Effector CD4-positive, alpha-beta T cell (primary cell): ENCODE data around the gene PTPRU.
"Not testable (repeated sequence)": the region's sequence is repeated elsewhere in the genome, so short reads cannot be mapped to it uniquely, and the experiment has no call there.

Experiments
- DNase-seq: peaks from one replicate; pipeline ENCODE4 v3.0.0-alpha.2; 2020

Gene PTPRU

DNA sequence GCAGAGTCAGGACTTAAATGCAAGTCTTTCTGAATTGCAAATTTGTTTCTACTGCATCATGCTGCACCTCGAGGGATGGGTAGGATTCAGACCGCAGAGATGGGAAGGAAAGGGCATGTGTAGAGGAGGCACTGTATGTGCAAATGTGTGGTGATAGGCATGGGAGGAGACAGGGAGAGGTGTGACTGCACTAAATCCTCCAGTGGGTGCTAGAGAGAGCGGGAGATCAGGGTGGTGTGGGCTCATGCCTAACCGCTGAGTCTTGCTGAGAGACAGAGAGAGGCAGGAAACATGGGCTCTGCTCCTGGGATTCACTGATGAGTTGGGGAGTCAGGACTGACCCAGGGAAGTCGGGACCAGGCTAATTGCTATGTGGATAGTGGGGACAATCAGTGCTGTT, 61.1 kb downstream of the PTPRU start:
- no peak for DNase-seq

DNA sequence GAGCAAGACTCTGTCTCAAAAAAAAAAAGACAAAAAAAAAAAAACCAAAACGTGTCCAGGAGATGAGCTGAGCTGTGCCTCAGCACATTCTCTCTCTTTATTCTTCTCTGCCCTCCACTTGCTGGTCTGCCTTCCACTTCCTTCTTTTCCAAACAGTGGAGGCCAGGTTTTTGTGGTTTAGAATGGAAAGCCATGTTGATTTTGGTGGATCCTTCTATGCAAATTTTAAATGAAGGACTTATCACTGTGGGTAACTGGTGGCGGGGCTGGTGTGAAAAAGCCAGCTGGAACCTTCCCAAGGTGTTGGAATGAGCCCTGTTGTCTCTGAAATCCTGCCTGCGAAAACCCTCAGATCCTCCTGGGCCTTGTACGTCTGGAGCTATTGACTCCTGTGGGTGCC, 61.9 kb downstream of the PTPRU start:
- no peak for DNase-seq

DNA sequence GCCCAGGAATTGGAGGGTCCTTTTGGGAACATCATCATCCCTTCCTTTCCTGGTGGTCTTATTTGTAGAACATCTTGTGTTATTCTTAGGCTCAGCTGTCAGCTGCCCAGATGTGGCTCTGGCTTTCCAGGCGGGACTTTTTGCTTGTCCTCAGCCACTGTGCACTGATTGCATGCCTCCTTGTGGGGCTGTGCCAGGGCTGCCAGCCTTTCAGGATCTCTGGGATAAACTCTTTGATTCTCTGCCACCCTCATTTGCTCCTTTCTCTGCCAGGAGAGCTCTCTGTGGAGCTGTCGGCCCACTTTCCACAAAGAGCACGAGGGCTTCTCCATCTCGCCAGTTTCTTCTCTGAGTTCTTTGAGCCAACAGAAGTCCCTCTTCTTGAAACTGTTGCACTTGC, 63.1 kb downstream of the PTPRU start:
- DNase-seq = no peak

DNA sequence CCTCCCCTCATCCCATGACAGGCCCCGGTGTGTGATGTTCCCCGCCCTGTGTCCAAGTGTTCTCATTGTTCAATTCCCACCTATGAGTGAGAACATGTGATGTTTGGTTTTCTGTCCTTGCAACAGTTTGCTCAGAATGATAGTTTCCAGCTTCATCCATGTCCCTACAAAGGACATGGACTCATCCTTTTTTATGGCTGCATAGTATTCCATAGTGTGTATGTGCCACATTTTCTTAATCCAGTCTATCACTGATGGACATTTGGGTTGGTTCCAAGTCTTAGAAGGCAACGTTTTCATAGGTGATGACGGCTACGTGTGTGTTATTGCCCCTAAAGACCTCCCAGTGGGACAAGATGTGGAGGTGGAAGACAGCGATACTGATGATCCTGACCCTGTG, 65.4 kb downstream of the PTPRU start:
- not testable (repeated sequence) for DNase-seq

DNA sequence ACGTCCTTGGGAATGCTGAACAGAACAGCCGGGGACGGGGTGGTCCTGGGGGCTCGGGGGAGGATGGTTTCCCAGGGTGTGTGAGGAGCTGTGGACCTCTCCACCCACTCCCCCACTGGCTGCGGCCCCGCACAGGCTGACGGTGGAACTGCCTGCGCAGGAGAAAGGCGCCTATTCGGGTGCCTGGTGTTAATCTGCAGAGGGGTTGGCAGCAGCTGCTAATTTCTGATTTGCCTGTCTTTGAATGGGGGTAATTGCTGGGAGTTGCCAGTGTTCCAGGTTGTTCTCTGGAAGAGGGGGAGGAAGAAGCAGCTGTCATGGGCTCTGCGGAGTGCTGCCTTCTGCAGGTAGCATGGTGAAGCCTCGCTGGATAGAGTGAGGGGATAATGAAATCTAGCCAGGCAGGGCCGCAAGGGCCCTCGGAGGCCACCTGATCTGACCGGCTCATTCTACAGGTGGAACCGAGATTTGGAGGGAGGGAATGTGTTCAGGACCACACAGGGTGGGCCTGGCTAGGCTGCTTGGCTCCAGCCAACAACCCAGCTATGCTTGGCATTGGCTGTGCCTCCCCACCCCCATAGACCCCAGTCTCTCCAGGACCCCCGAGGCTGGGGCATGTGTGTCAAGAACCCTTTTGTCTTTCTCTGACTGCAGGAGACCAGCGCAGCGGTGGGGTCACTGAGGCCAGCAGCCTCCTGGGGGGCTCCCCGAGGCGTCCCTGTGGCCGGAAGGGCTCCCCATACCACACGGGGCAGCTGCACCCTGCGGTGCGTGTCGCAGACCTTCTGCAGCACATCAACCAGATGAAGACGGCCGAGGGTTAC, 67.1 kb downstream of the PTPRU start:
- no peak for DNase-seq

DNA sequence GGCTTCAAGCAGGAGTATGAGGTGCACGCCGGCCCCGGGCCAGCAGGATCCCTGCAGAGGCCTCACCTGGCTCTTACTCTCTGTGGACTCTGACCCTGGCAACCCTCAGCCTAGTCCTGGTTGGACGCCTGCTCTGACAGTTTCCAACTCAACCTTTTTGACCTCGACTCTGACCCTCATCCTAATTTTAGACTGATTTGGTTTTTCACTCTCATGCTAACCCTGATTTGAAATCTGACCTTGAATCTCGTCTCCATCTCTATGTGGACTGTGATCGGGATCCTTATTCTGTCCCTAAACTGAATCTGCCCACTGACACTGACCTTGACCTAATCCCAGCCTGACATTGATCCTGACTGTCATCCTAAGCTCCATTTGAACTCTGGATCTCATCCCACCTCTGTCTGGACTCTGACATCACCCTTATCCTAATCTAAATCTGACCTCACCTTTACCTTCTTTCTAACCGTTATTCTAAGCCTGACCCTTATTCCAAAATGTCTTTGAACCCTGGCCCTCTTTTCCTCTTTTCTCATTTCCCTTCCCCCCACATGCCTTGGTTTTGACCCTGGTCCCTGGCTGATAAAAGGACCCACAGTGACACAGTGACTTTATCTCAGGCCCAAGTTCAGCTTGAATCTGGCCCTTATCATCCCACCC, 67.8 kb downstream of the PTPRU start:
- DNase-seq = no peak

DNA sequence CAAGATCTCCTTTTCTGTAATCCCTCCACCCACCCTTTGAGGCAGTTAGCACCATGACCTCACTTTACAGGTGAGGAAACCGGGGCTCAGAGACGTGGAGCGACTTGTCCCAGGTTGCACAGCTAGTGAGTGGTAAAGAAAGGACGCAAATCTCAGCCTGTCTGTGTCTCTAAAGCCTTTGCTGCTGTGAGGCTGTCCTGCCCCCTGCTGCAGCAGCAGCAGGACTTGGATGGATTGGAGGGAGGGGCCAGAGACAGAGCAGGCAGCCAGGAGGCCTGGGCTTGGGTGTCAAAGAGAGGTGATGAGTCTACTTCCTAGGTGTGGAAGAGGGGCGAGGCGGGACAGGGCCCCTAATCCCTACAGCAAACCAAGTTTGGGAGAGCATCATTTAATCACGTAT, 69.6 kb downstream of the PTPRU start:
- no peak for DNase-seq

DNA sequence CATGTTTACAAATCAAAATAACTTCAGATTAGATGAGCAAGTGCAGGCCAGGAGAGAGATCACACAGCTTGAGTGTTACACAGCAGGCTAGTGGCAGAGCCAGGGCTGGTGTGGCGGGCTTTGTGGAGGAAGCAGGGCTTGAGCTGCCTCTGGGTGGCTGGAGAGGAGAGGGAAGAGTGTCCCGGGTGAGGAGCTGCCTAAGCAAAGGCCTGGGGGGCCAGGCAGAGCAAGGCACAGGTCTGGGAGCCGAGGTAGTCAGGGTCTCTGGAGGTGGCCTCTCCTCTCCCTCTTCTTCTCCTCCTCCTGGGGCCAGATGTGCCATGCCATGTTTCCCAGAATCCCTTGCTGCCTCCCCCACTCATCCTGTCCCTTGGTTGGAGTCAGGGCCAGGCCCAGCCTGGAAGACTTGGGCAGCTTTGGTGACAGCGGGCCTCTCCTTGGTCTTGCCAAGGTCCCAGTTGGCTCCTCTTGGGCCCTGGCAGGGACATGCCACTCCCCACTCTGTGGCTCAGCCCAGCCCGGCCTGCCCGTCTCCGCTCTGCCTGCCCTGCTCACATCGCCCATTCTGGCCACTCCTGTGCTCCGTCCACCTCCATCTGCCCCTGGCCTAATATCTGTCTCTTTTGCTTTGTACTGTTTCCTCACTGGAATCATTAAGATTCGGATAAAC, 70.3 kb downstream of the PTPRU start:
- no peak for DNase-seq

DNA sequence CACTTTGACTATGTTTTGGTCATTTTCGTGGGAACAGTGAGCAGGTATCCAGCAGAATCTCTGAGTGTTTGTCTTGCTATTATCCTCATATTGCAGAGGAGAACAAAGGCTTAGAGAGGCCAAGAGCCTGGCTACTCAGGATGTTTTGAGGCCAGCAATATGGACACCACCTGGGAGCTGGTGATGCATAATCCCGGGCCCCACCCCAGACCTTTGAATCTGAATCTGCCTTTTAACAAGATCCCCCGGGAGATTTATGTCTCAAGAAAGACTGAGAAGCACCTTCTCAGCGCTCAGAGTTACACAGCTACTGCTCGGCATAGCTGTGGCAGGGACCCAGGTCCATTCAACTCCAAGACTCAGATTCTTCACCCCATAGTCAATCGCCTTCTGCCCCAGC, 72.8 kb downstream of the PTPRU start:
- no peak for DNase-seq

DNA sequence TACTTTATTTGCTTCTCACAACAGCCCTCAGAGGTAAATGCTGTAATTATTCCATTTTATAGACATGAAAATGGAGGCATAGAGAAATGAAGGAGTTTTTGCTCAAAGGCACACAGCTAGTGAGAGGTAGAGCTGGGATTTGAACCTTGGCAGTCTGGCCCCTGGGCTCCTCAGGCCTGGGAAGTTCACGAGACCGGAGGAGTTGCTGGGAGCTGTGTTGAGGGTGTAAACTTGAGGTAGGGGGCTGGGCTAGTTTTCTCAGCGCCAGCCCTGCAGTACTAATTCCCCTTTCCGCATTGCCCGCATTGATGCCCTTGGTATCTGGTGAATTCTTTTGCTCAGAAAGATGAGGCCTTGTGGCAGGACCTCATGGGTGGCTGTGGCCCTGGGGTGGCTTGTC, 73.3 kb downstream of the PTPRU start:
- DNase-seq = no peak

DNA sequence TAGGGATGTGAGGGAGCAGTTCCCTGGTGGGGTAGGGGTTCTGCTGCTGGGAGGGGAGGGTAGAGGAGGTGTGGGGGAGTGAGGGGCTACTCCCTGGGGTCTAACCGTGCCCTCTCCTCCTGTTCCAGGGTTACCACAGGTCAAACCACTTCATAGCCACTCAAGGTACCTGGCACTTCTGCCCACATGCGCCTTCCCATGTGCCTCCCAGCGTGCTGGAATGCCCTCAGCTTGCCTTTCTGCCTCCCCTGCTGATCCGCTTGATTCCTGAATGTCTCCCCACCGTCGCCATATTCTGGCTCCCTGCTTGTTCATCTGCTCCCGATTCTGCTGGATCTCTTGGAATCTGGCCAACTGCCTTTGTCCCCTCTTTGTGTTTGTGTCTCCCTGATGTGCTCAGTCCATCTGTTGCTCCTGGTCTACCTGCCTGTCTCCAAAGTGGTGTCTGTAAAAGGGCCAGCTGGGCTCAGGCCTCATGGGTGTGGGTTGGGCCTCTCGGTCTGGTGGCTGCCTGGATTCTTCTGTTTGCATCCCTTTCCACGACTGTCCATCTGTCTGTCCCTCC, 74.4 kb downstream of the PTPRU start:
- no peak for DNase-seq

DNA sequence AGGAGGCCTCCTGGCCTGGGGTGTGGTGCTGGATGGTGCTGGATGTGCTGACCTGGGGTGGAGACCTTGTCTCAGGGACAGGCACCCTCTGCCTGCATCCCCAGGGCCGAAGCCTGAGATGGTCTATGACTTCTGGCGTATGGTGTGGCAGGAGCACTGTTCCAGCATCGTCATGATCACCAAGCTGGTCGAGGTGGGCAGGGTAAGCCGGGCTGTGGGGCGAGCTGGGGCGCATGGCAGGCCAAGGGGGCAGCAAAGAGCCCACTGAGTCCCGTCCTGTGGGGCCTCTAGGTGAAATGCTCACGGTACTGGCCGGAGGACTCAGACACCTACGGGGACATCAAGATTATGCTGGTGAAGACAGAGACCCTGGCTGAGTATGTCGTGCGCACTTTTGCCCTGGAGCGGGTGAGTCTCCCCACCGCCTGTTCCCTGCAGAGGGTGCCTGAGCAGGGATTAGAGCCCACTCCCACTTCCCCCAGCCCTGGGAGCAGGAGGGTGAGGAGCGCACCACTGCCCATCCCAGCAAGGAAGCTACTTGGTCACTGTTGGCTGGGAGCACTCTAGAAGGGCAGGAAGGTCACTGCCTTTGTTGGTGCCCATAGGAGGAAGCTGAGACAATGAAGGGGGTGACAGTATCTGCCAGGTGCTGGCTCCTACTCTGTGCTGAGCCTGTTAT, 75.2 kb downstream of the PTPRU start:
- no peak for DNase-seq

DNA sequence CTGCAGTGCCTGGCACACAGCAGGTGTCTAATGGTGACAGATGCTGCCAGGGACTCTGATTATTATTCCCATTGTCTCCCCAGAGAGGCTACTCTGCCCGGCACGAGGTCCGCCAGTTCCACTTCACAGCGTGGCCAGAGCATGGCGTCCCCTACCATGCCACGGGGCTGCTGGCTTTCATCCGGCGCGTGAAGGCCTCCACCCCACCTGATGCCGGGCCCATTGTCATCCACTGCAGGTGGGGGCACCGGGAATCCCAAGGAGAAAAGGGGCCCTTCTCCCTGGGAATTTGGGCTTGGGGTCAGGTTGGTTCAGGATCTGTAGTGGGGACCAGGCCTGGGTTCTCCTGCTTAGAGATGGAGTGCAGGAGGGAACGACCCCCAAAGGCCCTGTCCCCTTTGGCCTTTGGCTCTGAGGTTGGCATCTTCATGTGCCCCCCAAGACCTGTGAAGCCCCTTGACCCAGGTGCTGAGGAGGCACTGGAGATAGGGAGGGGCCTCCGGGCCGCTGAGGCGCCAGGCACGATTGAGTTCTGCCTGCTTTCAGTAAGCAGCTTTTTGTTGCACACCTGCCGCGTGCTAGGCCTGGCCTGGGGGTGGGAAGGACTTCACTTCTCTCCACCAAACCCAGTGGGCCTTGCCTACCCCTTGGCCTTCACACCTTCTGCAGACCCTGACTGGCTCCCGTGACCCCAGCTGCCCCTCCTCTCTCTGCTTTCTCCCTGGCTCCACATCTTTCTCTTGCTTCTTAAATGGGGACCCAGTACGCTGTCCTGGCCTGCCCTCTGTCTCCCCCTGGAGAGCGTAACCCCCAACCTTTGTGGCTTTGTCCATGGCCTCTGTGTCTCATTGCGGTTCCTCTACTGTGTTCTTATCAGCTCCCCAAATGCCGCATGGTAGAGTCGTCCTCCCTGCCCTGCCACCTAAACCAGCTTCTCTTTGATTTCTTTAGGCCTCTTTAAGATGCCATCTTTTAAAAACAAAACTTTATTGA, 76.4 kb downstream of the PTPRU start:
- no peak for DNase-seq

DNA sequence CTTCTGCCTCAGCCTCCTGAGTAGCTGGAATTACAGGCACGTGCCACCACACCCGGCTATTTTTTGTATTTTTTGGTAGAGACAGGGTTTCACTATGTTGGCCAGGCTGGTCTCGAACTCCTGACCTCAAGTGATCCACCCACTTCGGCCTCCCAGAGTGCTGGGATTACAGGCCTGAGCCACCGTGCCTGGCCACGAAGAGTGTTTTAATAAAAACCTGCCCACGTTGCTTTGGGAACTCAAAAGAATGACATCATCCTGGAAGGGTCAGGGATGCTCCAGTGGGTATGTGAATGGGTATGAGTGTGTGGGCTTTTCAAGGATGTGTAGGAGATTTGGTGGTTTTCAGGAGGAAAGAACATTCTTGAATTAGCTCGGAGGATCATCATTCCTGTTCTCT, 78.4 kb downstream of the PTPRU start:
- DNase-seq = not testable (repeated sequence)

DNA sequence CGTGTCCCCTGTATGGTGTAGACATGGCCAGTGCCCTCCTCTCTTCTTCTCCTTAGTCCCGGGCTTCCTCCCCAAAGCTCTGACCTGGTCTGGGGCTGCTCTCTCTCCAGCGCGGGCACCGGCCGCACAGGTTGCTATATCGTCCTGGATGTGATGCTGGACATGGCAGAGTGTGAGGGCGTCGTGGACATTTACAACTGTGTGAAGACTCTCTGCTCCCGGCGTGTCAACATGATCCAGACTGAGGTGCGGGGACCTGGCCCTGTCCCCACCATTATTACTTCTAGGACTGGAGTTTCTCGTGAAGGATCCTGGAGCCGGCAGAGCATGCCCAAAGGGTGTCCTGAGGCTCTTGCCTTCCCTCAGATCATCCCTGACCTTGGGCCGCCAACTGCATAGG, 78.9 kb downstream of the PTPRU start:
- no peak for DNase-seq

DNA sequence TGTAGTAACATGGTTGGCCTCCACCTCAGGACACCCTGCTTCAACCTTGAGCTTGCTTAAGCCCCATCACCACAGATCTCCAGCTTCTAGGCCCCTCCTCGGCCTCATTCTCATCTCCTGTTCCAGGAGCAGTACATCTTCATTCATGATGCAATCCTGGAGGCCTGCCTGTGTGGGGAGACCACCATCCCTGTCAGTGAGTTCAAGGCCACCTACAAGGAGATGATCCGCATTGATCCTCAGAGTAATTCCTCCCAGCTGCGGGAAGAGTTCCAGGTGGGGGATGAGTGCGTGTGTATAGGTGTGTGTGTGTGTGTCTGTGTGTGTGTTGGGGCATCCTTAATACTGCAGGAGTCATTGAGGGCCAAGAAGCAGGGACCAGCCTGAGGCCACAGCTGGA, 79.6 kb downstream of the PTPRU start:
- DNase-seq = no peak

DNA sequence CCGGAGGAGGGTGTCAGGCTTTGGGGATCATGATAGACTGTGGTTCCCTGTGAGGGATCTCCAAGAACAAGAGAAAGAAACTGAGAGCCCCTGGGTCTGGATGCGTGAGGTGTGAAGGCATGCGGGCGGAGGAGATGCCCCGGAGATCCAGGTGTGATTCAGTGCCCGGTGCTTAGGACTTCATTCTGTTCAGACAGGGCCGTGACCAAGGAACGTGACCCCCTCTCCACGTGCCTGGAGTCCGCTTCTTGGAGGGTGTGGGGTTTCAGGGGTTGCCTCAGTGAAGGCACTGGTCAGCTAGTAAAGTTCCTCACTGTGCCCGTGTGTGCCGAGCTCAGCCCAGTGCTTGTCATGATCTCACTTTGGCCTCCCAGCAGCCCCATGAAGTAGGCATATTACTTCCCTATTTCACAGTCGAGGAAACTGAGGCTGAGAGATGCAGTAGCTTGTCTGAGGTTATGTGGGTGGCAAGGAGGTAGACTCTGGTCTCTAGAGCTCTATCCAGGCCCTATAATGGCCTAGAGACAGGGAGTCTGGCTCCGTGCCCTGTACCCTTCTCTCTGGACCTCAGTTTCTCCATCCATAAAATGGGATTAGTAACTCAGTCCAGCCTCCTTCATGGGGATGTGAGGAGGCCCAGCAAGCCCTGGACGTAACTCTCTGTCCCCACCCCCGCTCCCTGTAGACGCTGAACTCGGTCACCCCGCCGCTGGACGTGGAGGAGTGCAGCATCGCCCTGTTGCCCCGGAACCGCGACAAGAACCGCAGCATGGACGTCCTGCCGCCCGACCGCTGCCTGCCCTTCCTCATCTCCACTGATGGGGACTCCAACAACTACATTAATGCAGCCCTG, 81.0 kb downstream of the PTPRU start:
- no peak for DNase-seq

DNA sequence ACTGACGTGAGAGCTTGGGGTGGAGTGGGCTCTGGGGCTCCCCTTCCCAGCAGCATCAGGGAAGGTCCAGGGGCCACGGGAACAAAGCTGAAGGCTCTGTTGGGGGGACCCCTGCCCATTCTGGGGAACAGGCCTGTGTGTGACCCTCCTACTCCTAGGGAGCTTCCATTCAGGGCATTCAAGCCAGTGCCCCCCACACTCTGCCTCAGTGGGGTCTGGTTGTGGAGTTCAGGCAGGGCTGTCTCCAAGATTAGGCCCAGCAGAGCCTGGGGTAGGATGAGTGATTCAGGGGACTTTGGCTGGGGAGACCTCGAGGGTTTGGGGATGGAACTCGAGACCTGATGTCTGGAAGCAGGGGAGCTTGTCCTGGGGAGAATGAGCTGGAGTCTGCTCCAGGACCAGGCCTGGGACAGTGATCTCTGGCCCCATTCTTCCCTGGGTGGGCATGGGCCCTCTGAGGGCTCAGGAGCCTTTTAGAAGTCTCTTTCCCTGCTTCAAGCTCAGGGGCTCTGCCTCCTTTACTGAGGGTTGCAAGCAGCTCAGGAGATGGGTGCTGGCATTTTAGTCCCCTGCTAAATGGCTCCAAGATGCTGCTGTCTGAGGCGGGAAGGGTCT, 81.7 kb downstream of the PTPRU start:
- DNase-seq = no peak

DNA sequence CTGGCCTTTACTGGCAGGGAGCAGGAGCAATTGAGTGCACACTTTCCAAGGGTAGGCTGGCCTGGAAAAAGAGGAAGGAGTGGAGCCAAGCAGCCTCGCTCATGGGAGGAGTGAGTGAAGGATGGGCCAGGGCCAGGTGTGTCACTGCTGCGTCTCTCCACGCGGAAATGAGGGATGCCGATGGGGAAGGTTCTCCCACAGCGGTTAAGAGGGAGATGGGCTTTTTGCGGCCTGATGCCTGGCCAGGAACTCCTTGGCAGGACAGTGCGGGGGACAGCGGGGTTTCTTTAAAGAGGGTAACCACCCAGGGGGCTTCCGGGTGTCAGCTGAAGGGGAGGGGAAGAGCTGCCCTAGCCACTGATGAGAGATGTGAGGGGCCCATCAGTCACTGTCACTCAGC, 82.4 kb downstream of the PTPRU start:
- DNase-seq = no peak
